Cardiac muscle cell (in vitro differentiated cells and primary cell): ENCODE measurements around the gene MCOLN2. TPM values are rescaled to one million over a fixed set of nuclear protein-coding genes. Genes with fewer than 3 reads are reported as not detected.

Experiments
- DNase-seq, 2 donors: peaks; one replicate each; pipeline versions ENCODE4 v3.0.0 to v3.0.0-alpha.2; 2010 to 2017; ENCODE audit warnings: low read depth in 1 of 2, low spot score in 1 of 2
- H3K27ac ChIP-seq: fragments of 200-600 bp; sonication (generic); 2 replicates; pipeline ENCODE4 v1.5.1; 2016
- H3K27me3 ChIP-seq: fragments of 200-600 bp; sonication (generic); 2 replicates; pipeline ENCODE4 v1.6.0; 2016; ENCODE audit warnings: control low read depth
- H3K36me3 ChIP-seq: fragments of 200-600 bp; sonication (generic); 2 replicates; pipeline ENCODE4 v1.5.1; 2016; ENCODE audit warnings: control low read depth
- H3K4me1 ChIP-seq: fragments of 200-600 bp; sonication (generic); 2 replicates; pipeline ENCODE4 v1.8.1; 2017; ENCODE audit warnings: low read depth, mild to moderate bottlenecking, mixed run types
- H3K4me3 ChIP-seq: fragments of 200-600 bp; sonication (generic); 2 replicates; pipeline ENCODE4 v1.5.1; 2016; ENCODE audit warnings: mild to moderate bottlenecking
- H3K9me3 ChIP-seq: fragments of 200-600 bp; sonication (generic); 2 replicates; pipeline ENCODE4 v1.5.1; 2017; ENCODE audit warnings: low read depth, mild to moderate bottlenecking, control low read depth
- CTCF ChIP-seq: IDR thresholded peaks from 2 replicates; pipeline ENCODE4 v1.5.1; 2012; ENCODE audit warnings: low read depth, mild to moderate bottlenecking, low read length
- polyA plus RNA-seq: library from polyadenylated mRNA; unstranded; fragments of >200 nt; fragmentation: Nextera tagmentation; extraction: Ambion mirVana; gene quantifications from 2 replicates; pipeline ENCODE4 v1.2.1, GENCODE V29; 2016
- total RNA-seq: library from RNA; depleted of rRNA; stranded (reverse); fragments of >200 nt; gene quantifications from 2 replicates; pipeline ENCODE4 v1.2.3, GENCODE V29; 2016

The MCOLN2 gene
- total and polyA plus RNA-seq, 2 experiments from 2014 or later = not detected

GRCh38 chr1:84975035-84975434 lies 21.9 kb downstream of the MCOLN2 start:
- H3K27ac ChIP-seq = no peak overlapping the region
- no peak for TF ChIP-seq CTCF
- no peaks in the 10 kb centered on the region for H3K27me3 ChIP-seq
- no peaks in the 10 kb centered on the region for H3K4me1 ChIP-seq
- H3K4me3 ChIP-seq = no peak overlapping the region
- DNase-seq = no peak
- no peaks in the 10 kb centered on the region for H3K36me3 ChIP-seq
- H3K9me3 ChIP-seq = no peaks in the 10 kb centered on the region

GRCh38 chr1:84973498-84974334 lies 23.2 kb downstream of the MCOLN2 start:
- Histone ChIP-seq H3K27ac (no peak overlapping the region), H3K27me3 (no peaks in the 10 kb centered on the region), H3K4me3 (no peak overlapping the region), H3K36me3 (no peaks in the 10 kb centered on the region), H3K4me1 (no peaks in the 10 kb centered on the region), H3K9me3 (no peaks in the 10 kb centered on the region)
- TF ChIP-seq CTCF = no peak
- DNase-seq = peak in 1 of 2 donors; percentile 57

- no peak for DNase-seq
- H3K27me3 ChIP-seq = no peaks in the 10 kb centered on the region
- no peaks in the 10 kb centered on the region for H3K9me3 ChIP-seq
- H3K4me3 ChIP-seq = no peak overlapping the region
- H3K36me3 ChIP-seq = no peaks in the 10 kb centered on the region
- H3K27ac ChIP-seq = no peak overlapping the region
- no peaks in the 10 kb centered on the region for H3K4me1 ChIP-seq
- no peak for TF ChIP-seq CTCF
Measured at GRCh38 chr1:84972377-84972987, 24.4 kb downstream of the MCOLN2 start.

GRCh38 chr1:84971957-84972356 lies 25.0 kb downstream of the MCOLN2 start:
- H3K27ac ChIP-seq = no peak overlapping the region
- TF ChIP-seq CTCF = no peak
- DNase-seq = no peak
- no peaks in the 10 kb centered on the region for H3K36me3 ChIP-seq
- no peaks in the 10 kb centered on the region for H3K9me3 ChIP-seq
- no peaks in the 10 kb centered on the region for H3K27me3 ChIP-seq
- H3K4me1 ChIP-seq = no peaks in the 10 kb centered on the region
- no peak overlapping the region for H3K4me3 ChIP-seq

GRCh38 chr1:84969489-84970250 lies 27.2 kb downstream of the MCOLN2 start:
- Histone ChIP-seq H3K36me3 (no peaks in the 10 kb centered on the region), H3K4me3 (no peak overlapping the region), H3K27ac (no peak overlapping the region), H3K27me3 (no peaks in the 10 kb centered on the region), H3K9me3 (no peaks in the 10 kb centered on the region), H3K4me1 (no peaks in the 10 kb centered on the region)
- no peak for TF ChIP-seq CTCF
- no peak for DNase-seq
